Measurements from ENCODE around the gene CSMD2. TPM values are rescaled to one million over a fixed set of nuclear protein-coding genes. Genes with fewer than 3 reads are reported as not detected.

CSMD2 gene
- total and polyA plus RNA-seq, 2 of the 4 experiments (the other 2 are of a cell fraction) = under 0.01 to 0.36 TPM

DNA sequence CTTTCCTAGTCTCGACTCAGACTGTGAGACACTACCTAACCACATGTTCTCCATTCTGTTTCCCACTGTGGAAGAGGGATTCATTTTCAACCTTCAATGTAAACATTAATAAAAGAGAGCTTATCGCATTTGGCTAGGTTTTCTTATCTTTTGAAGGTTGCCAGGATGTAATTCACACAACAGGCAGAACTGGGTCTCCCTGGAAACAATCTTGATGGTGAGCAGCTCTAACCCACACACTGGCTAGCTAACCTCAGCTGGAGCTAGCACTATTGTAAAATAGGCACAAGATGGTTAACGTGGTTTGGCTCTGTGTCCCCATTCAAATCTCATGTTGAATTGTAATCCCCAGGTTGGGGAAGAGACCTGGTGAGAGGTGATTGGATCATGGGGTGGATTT, 617.5 kb downstream of the CSMD2 start:
- no peak for DNase-seq
- no peak overlapping the region for H3K4me2 ChIP-seq (ENCODE audit: low read depth, low read length)
- CTCF ChIA-PET = no interaction called here
- H3K27me3 ChIP-seq (ENCODE audit: control insufficient read depth, insufficient read depth, low read length) = no peaks in the 10 kb centered on the region
- H3K9me3 ChIP-seq (ENCODE audit: control insufficient read depth, insufficient read depth, low read length) = no peaks in the 10 kb centered on the region
- H3K79me1 ChIP-seq (ENCODE audit: low read depth in 1 of 2, low read length in 2 of 2) = no peaks in the 10 kb centered on the region
- H3K4me1 ChIP-seq (ENCODE audit: control insufficient read depth, insufficient read depth, low read length) = no peaks in the 10 kb centered on the region
- no peak overlapping the region for H2AK9ac ChIP-seq (replicated peaks; ENCODE audit: low read depth, low read length, poor library complexity)
- H3K27ac ChIP-seq (ENCODE audit: insufficient read depth, low read length) = no peak overlapping the region
- no peak overlapping the region for H3K18ac ChIP-seq (ENCODE audit: low read depth, low read length)
- no CpG with 5 or more reads among the region's 3 CpGs for WGBS, 2 experiments (ENCODE audit: extremely low coverage in 2 of 2, insufficient read length in 1 of 2)
- no peak overlapping the region for H2BK120ac ChIP-seq (ENCODE audit: low read depth, low read length)
- POLR2A ChIA-PET (ENCODE audit: unreplicated experiment) = no interaction called here
- H3K23ac ChIP-seq (ENCODE audit: low read depth, low read length) = no peak overlapping the region
- in situ Hi-C loops (cut with MboI; ENCODE audit: low sequenced_read_pairs) (no loop called here), intact Hi-C loops (cut with micrococcal nuclease) (no loop called here), dilution Hi-C loops (cut with HindIII; ENCODE audit: low sequenced_read_pairs, unreplicated experiment) (no loop called here)
- H4K20me1 ChIP-seq (ENCODE audit: insufficient read depth, low read length) = no peaks in the 10 kb centered on the region
- no peak overlapping the region for H3K4ac ChIP-seq (ENCODE audit: low read depth, low read length)
- no peak overlapping the region for H4K91ac ChIP-seq (ENCODE audit: insufficient read depth, low read depth, low read length)
- no peak for TF ChIP-seq MAFK (IDR thresholded peaks at IDR 0.05; ENCODE audit: low read depth, low read length)
- no peak for TF ChIP-seq BHLHE40 (IDR thresholded peaks at IDR 0.05; ENCODE audit: low read depth, low read length)
- TF ChIP-seq RAD21 (IDR thresholded peaks at IDR 0.05; ENCODE audit: low read length) = no peak
- TF ChIP-seq SMC3 (IDR thresholded peaks at IDR 0.05; ENCODE audit: low read depth, low read length) = no peak
- TF ChIP-seq, protein P1, sequence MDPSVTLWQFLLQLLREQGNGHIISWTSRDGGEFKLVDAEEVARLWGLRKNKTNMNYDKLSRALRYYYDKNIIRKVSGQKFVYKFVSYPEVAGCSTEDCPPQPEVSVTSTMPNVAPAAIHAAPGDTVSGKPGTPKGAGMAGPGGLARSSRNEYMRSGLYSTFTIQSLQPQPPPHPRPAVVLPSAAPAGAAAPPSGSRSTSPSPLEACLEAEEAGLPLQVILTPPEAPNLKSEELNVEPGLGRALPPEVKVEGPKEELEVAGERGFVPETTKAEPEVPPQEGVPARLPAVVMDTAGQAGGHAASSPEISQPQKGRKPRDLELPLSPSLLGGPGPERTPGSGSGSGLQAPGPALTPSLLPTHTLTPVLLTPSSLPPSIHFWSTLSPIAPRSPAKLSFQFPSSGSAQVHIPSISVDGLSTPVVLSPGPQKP (IDR thresholded peaks at IDR 0.05; ENCODE audit: borderline replicate concordance, low read depth, low read length) = no peak
- TF ChIP-seq MXI1 (IDR thresholded peaks at IDR 0.05; ENCODE audit: borderline replicate concordance, low read depth, low read length) = no peak
- no peak for TF ChIP-seq RFX5 (IDR thresholded peaks at IDR 0.05; ENCODE audit: low read depth, low read length)
- no peak for TF ChIP-seq CHD1 (IDR thresholded peaks at IDR 0.05; ENCODE audit: low read depth, low read length)
- no peak for TF ChIP-seq NFE2L2 (IDR thresholded peaks at IDR 0.05; ENCODE audit: low read depth, low read length)
- H2BK5ac ChIP-seq (ENCODE audit: low read depth, low read length, poor library complexity, severe bottlenecking) = no peak overlapping the region
- H3K56ac ChIP-seq (ENCODE audit: extremely low read depth, insufficient read depth, low read length) = no peak overlapping the region
- no peak overlapping the region for H3K9ac ChIP-seq (ENCODE audit: low read depth, low read length)
- H3K36me3 ChIP-seq (ENCODE audit: control insufficient read depth, insufficient read depth, low read length) = no peaks in the 10 kb centered on the region
- no peak overlapping the region for H3K4me3 ChIP-seq (ENCODE audit: insufficient read depth, low read depth, low read length)
- H3K9me1 ChIP-seq (ENCODE audit: insufficient read depth, low read length) = no peaks in the 10 kb centered on the region
- no peak overlapping the region for H2AK5ac ChIP-seq (ENCODE audit: low read depth, low read length)
- ATAC-seq (ENCODE audit: low read depth) = no peak
- H2BK20ac ChIP-seq (ENCODE audit: low read depth, low read length) = no peak overlapping the region
- BruUV-seq (replicated peaks) = no TSS peak
- H4K8ac ChIP-seq (ENCODE audit: low read depth in 2 of 2, low read length in 2 of 2) = no peak overlapping the region
- H2BK15ac ChIP-seq (ENCODE audit: low read depth, low read length) = no peak overlapping the region
- no peak overlapping the region for H4K5ac ChIP-seq (ENCODE audit: low read depth, low read length)
- no peak overlapping the region for H2AFZ ChIP-seq (replicated peaks; ENCODE audit: low read length, poor library complexity)
- H3K14ac ChIP-seq (replicated peaks; ENCODE audit: low read depth, low read length) = no peak overlapping the region
